HG03432 (cell line): Measurements from ENCODE around the gene CYP2A6.
"Not testable (repeated sequence)": the region's sequence is repeated elsewhere in the genome, so short reads cannot be mapped to it uniquely, and the experiment has no call there.

Experiments
- ATAC-seq: cut with Tn5 transposase; IDR thresholded peaks from one replicate; pipeline ENCODE4 v1.9.1; 2021; ENCODE audit warnings: mild to moderate bottlenecking, moderate library complexity; ENCODE audit not compliant: unreplicated experiment

Gene CYP2A6

GRCh38 chr19:40852467-40853152 lies 2.4 kb upstream of the CYP2A6 start:
- ATAC-seq, result not testable (repeated sequence)

GRCh38 chr19:40846722-40847121 lies 3.5 kb downstream of the CYP2A6 start:
- not testable (repeated sequence) for ATAC-seq

GRCh38 chr19:40843653-40844052 lies 6.6 kb downstream of the CYP2A6 start:
- ATAC-seq, result not testable (repeated sequence)

- ATAC-seq, result not testable (repeated sequence)
Observed at GRCh38 chr19:40842997-40843652, 7.1 kb downstream of the CYP2A6 start.

- not testable (repeated sequence) for ATAC-seq
Observed at GRCh38 chr19:40842012-40842411, 8.2 kb downstream of the CYP2A6 start.

- ATAC-seq, result not testable (repeated sequence)
Observed at GRCh38 chr19:40838477-40838876, 11.8 kb downstream of the CYP2A6 start.

- ATAC-seq, result no peak
Observed at GRCh38 chr19:40836754-40837429, 13.4 kb downstream of the CYP2A6 start.

- ATAC-seq, result not testable (repeated sequence)
Observed at GRCh38 chr19:40833728-40834533, 16.3 kb downstream of the CYP2A6 start.

GRCh38 chr19:40832431-40832790 lies 17.8 kb downstream of the CYP2A6 start:
- ATAC-seq, result not testable (repeated sequence)

GRCh38 chr19:40831502-40832430 lies 18.5 kb downstream of the CYP2A6 start:
- ATAC-seq, result no peak

GRCh38 chr19:40830741-40831140 lies 19.5 kb downstream of the CYP2A6 start:
- ATAC-seq, result not testable (repeated sequence)

- ATAC-seq, result no peak
Observed at GRCh38 chr19:40829205-40829604, 21.0 kb downstream of the CYP2A6 start.

GRCh38 chr19:40827386-40828247 lies 22.6 kb downstream of the CYP2A6 start:
- ATAC-seq, result no peak

- not testable (repeated sequence) for ATAC-seq
Observed at GRCh38 chr19:40826699-40827385, 23.4 kb downstream of the CYP2A6 start.

- ATAC-seq, result not testable (repeated sequence)
Observed at GRCh38 chr19:40826312-40826698, 23.9 kb downstream of the CYP2A6 start.

GRCh38 chr19:40825460-40826095 lies 24.7 kb downstream of the CYP2A6 start:
- ATAC-seq, result not testable (repeated sequence)

- not testable (repeated sequence) for ATAC-seq
Observed at GRCh38 chr19:40824916-40825315, 25.3 kb downstream of the CYP2A6 start.
